ACC112 (cell line): ENCODE measurements around the gene ZBTB17.

Experiments
- H2AFZ ChIP-seq: fragments of 200-600 bp; sonication (generic); one replicate; pipeline ENCODE4 v1.6.0; 2017; ENCODE audit warnings: antibody characterized with exemption, low read length; ENCODE audit not compliant: unreplicated experiment
- H3K27ac ChIP-seq: fragments of 200-600 bp; sonication (generic); 2 replicates; pipeline ENCODE4 v1.5.1; 2014; ENCODE audit warnings: low read depth, mild to moderate bottlenecking, antibody characterized with exemption, low read length, moderate library complexity
- H3K27me3 ChIP-seq: fragments of 200-600 bp; sonication (generic); 2 replicates; pipeline ENCODE4 v1.6.1; 2014; ENCODE audit warnings: mild to moderate bottlenecking, antibody characterized with exemption, low read length, moderate library complexity, mixed read lengths; ENCODE audit not compliant: insufficient read depth
- H3K36me3 ChIP-seq: fragments of 200-600 bp; sonication (generic); 2 replicates; pipeline ENCODE4 v1.6.1; 2016; ENCODE audit warnings: mild to moderate bottlenecking, antibody characterized with exemption, low read length, moderate library complexity, mixed read lengths; ENCODE audit not compliant: insufficient read depth
- H3K4me1 ChIP-seq: fragments of 200-600 bp; sonication (generic); one replicate; pipeline ENCODE4 v1.6.1; 2016; ENCODE audit warnings: low read length, mixed read lengths; ENCODE audit not compliant: insufficient read depth, unreplicated experiment, control insufficient read depth
- H3K4me3 ChIP-seq: fragments of 200-600 bp; sonication (generic); 2 replicates; pipeline ENCODE4 v1.5.1; 2014; ENCODE audit warnings: mild to moderate bottlenecking, low read depth, low read length
- H3K79me2 ChIP-seq: fragments of 200-600 bp; sonication (generic); one replicate; pipeline ENCODE4 v1.6.0; 2016; ENCODE audit warnings: low read length; ENCODE audit not compliant: control insufficient read depth, unreplicated experiment, insufficient read depth

ZBTB17 gene

GRCh38 chr1:16017461-16018303 is 41.8 kb upstream of the ZBTB17 start, which contains the start of gene HSPB7:
Gene HSPB7, minus strand, starts transcription at chr1:16018043. Its CDS starts 80 bp downstream, at chr1:16017963.
- peak within 1 kb of the TSS; percentile 23; the same call in 1 of the 2 replicates for H3K27ac ChIP-seq
- H3K79me2 ChIP-seq, result no peaks in the 10 kb centered on the region
- peaks cover 54% of the 10 kb centered on the region for H3K4me1 ChIP-seq
- H3K4me3 ChIP-seq, result no peak within 1 kb of the TSS
- H2AFZ ChIP-seq, result peak within 1 kb of the TSS; percentile 54
- no peaks in the 10 kb centered on the region for H3K36me3 ChIP-seq
- H3K27me3 ChIP-seq, result no peaks in the 10 kb centered on the region

- no peaks in the 10 kb centered on the region for H3K27me3 ChIP-seq
- H3K79me2 ChIP-seq, result no peaks in the 10 kb centered on the region
- no peak overlapping the region for H3K4me3 ChIP-seq
- peaks cover 55% of the 10 kb centered on the region for H3K4me1 ChIP-seq
- no peak overlapping the region for H2AFZ ChIP-seq
- H3K27ac ChIP-seq, result no peak overlapping the region
- no peaks in the 10 kb centered on the region for H3K36me3 ChIP-seq
Measured at GRCh38 chr1:16017076-16017460, 41.2 kb upstream of the ZBTB17 start.

GRCh38 chr1:16015960-16016901 is 40.3 kb upstream of the ZBTB17 start:
- Histone ChIP-seq H2AFZ (no peak overlapping the region), H3K4me1 (peaks cover 55% of the 10 kb centered on the region), H3K27me3 (no peaks in the 10 kb centered on the region), H3K36me3 (no peaks in the 10 kb centered on the region), H3K79me2 (no peaks in the 10 kb centered on the region), H3K4me3 (no peak overlapping the region), H3K27ac (no peak overlapping the region)

- no peaks in the 10 kb centered on the region for H3K36me3 ChIP-seq
- no peak overlapping the region for H3K27ac ChIP-seq
- H3K27me3 ChIP-seq, result no peaks in the 10 kb centered on the region
- H2AFZ ChIP-seq, result no peak overlapping the region
- H3K4me1 ChIP-seq, result peaks cover 53% of the 10 kb centered on the region
- H3K79me2 ChIP-seq, result no peaks in the 10 kb centered on the region
- no peak overlapping the region for H3K4me3 ChIP-seq
Measured at GRCh38 chr1:16015491-16015890, 39.6 kb upstream of the ZBTB17 start.

- H3K79me2 ChIP-seq, result no peaks in the 10 kb centered on the region
- no peak overlapping the region for H3K27ac ChIP-seq
- H3K27me3 ChIP-seq, result no peaks in the 10 kb centered on the region
- H3K4me3 ChIP-seq, result no peak overlapping the region
- no peaks in the 10 kb centered on the region for H3K36me3 ChIP-seq
- H3K4me1 ChIP-seq, result peaks cover 46% of the 10 kb centered on the region
- H2AFZ ChIP-seq, result no peak overlapping the region
Measured at GRCh38 chr1:16014509-16015482, 38.9 kb upstream of the ZBTB17 start.

GRCh38 chr1:16013908-16014258 is 38.0 kb upstream of the ZBTB17 start:
- H3K36me3 ChIP-seq, result no peaks in the 10 kb centered on the region
- H3K4me1 ChIP-seq, result peaks cover 37% of the 10 kb centered on the region
- no peak overlapping the region for H3K27ac ChIP-seq
- H3K79me2 ChIP-seq, result no peaks in the 10 kb centered on the region
- H3K27me3 ChIP-seq, result no peaks in the 10 kb centered on the region
- no peak overlapping the region for H2AFZ ChIP-seq
- H3K4me3 ChIP-seq, result no peak overlapping the region

GRCh38 chr1:16013220-16013907 is 37.5 kb upstream of the ZBTB17 start:
- Histone ChIP-seq H3K4me3 (peak overlapping the region; percentile 60), H2AFZ (peak overlapping the region; percentile 45), H3K4me1 (peaks cover 32% of the 10 kb centered on the region), H3K79me2 (no peaks in the 10 kb centered on the region), H3K27ac (no peak overlapping the region), H3K27me3 (no peaks in the 10 kb centered on the region), H3K36me3 (no peaks in the 10 kb centered on the region)

GRCh38 chr1:16012590-16013219 is 36.8 kb upstream of the ZBTB17 start:
- no peaks in the 10 kb centered on the region for H3K27me3 ChIP-seq
- H3K27ac ChIP-seq, result no peak overlapping the region
- peak overlapping the region; percentile 60 for H3K4me3 ChIP-seq
- H3K36me3 ChIP-seq, result no peaks in the 10 kb centered on the region
- no peaks in the 10 kb centered on the region for H3K79me2 ChIP-seq
- H2AFZ ChIP-seq, result peak overlapping the region; percentile 45
- peaks cover 26% of the 10 kb centered on the region for H3K4me1 ChIP-seq

GRCh38 chr1:16011936-16012589 is 36.2 kb upstream of the ZBTB17 start:
- Histone ChIP-seq H3K27me3 (no peaks in the 10 kb centered on the region), H2AFZ (no peak overlapping the region), H3K27ac (no peak overlapping the region), H3K4me3 (no peak overlapping the region), H3K36me3 (no peaks in the 10 kb centered on the region), H3K79me2 (no peaks in the 10 kb centered on the region), H3K4me1 (peaks cover 19% of the 10 kb centered on the region)
